PC-3 (cell line): ENCODE data around the gene BRME1.

ENCODE experiments used
- EZH2 ChIP-seq: fragments of 300-600 bp; sonication (generic); IDR thresholded peaks from one replicate; pipeline ENCODE4 v1.6.1; 2017; ENCODE audit warnings: antibody characterized with exemption, mild to moderate bottlenecking, low read length; ENCODE audit not compliant: unreplicated experiment
- TF ChIP-seq, protein P1 (sequence below): fragments of 300-600 bp; sonication (generic); conservative IDR thresholded peaks from 2 replicates; pipeline ENCODE4 v1.5.1; 2017; ENCODE audit warnings: antibody characterized with exemption, low read depth, mild to moderate bottlenecking, low read length

DNA sequence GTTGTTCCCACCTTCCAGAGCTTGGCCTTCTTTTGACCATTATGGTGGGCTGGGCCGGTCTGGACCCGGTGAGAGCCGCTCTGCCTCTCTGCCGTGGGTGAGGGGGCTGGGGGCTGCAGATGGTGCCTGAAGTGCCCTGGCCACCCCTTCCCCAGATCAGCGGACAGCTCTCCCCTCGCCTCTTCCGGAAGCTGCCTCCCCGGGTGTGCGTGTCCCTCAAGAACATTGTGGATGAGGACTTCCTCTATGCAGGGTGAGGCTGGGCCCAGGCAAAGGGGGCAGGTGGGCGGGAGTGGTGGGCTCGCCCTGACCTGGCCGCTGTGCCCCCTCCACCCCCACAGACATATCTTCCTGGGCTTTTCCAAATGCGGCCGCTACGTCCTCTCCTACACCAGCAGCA, 48.3 kb upstream of the BRME1 start:
- no peak for TF ChIP-seq EZH2
- TF ChIP-seq, protein P1, sequence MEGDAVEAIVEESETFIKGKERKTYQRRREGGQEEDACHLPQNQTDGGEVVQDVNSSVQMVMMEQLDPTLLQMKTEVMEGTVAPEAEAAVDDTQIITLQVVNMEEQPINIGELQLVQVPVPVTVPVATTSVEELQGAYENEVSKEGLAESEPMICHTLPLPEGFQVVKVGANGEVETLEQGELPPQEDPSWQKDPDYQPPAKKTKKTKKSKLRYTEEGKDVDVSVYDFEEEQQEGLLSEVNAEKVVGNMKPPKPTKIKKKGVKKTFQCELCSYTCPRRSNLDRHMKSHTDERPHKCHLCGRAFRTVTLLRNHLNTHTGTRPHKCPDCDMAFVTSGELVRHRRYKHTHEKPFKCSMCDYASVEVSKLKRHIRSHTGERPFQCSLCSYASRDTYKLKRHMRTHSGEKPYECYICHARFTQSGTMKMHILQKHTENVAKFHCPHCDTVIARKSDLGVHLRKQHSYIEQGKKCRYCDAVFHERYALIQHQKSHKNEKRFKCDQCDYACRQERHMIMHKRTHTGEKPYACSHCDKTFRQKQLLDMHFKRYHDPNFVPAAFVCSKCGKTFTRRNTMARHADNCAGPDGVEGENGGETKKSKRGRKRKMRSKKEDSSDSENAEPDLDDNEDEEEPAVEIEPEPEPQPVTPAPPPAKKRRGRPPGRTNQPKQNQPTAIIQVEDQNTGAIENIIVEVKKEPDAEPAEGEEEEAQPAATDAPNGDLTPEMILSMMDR, result no peak
